WTC11 (cell line): ENCODE data around the gene GGACT.

Source experiments
- CTCF ChIP-seq: fragments of 200-600 bp; IDR thresholded peaks from 2 replicates; pipeline ENCODE4 v1.8.0; 2022; ENCODE audit warnings: antibody characterized with exemption
- SP1 ChIP-seq: sonication (generic); formaldehyde crosslinking; conservative IDR thresholded peaks from 2 replicates; pipeline ENCODE4 v1.8.1; 2022; ENCODE audit warnings: missing genetic modification reagents

GRCh38 chr13:100549316-100549715 lies 39.3 kb downstream of the GGACT start:
- TF ChIP-seq SP1 (CRISPR knock-in tag) = no peak
- TF ChIP-seq CTCF = no peak
